LNCAP (cell line): ENCODE measurements around the gene ATL1.

Experiments used
- CTCF ChIP-seq: fragments of 450-650 bp; IDR thresholded peaks from 2 replicates; pipeline ENCODE4 v1.5.1; 2017; ENCODE audit warnings: mild to moderate bottlenecking

ATL1 gene

GRCh38 chr14:50667996-50668825, 108.3 kb downstream of the ATL1 start, which contains the start of gene SAV1:
Gene SAV1 (minus strand): TSS chr14:50668306. CDS start chr14:50667967, 339 bp downstream.
- TF ChIP-seq CTCF, result no peak

GRCh38 chr14:50668826-50669143, 108.8 kb downstream of the ATL1 start:
- no peak for TF ChIP-seq CTCF

- no peak for TF ChIP-seq CTCF
These were observed 109.6 kb downstream of the ATL1 start for GRCh38 chr14:50669441-50669986.

- TF ChIP-seq CTCF, result no peak
These were observed 110.4 kb downstream of the ATL1 start for GRCh38 chr14:50670196-50670865.

- no peak for TF ChIP-seq CTCF
These were observed 110.9 kb downstream of the ATL1 start for GRCh38 chr14:50670866-50671256.

- TF ChIP-seq CTCF, result no peak
These were observed 115.7 kb downstream of the ATL1 start for GRCh38 chr14:50675597-50675996.

GRCh38 chr14:50676814-50677516, 117.0 kb downstream of the ATL1 start:
- TF ChIP-seq CTCF, result no peak
